22Rv1 (cell line): ENCODE data around the gene KCNIP3.

Source experiments
- CTCF ChIP-seq: fragments of 450-650 bp; IDR thresholded peaks from 2 replicates; pipeline ENCODE4 v1.5.1; 2017; ENCODE audit warnings: mild to moderate bottlenecking
- ZFX ChIP-seq: fragments of 450-650 bp; IDR thresholded peaks from 2 replicates; pipeline ENCODE4 v1.6.1; 2017; ENCODE audit warnings: antibody characterized with exemption, borderline replicate concordance

- no peak for TF ChIP-seq CTCF
- no peak for TF ChIP-seq ZFX
Observed at GRCh38 chr2:95380731-95381130, 83.6 kb downstream of the KCNIP3 start.
